ENCODE results near the gene CDK5RAP2.

- TF ChIP-seq MYC (IDR thresholded peaks at IDR 0.05; ENCODE audit: low read depth, low read length), result no peak
- TF ChIP-seq CTCF (IDR thresholded peaks at IDR 0.05; ENCODE audit: low read depth, low read length), result no peak
- no peak for TF ChIP-seq POLR2A (IDR thresholded peaks at IDR 0.05; ENCODE audit: extremely low read depth, insufficient read length)
These were observed 115.6 kb downstream of the CDK5RAP2 start for GRCh38 chr9:120464176-120464886.

All from NB4 (cell line).